GM23248 (cell line): ENCODE data around the gene AFG3L2.

Experiments
- EZH2 ChIP-seq: fragments of 200-600 bp; sonication (generic); IDR thresholded peaks from 2 replicates; pipeline ENCODE4 v1.6.1; 2018; ENCODE audit warnings: antibody characterized with exemption, mild to moderate bottlenecking; ENCODE audit not compliant: insufficient read depth, poor library complexity, severe bottlenecking
- EZH2phosphoT487 ChIP-seq: fragments of 200-600 bp; sonication (generic); IDR thresholded peaks from 2 replicates; pipeline ENCODE4 v1.6.1; 2018; ENCODE audit warnings: antibody characterized with exemption, moderate library complexity, mild to moderate bottlenecking, low read depth; ENCODE audit not compliant: insufficient read depth

DNA sequence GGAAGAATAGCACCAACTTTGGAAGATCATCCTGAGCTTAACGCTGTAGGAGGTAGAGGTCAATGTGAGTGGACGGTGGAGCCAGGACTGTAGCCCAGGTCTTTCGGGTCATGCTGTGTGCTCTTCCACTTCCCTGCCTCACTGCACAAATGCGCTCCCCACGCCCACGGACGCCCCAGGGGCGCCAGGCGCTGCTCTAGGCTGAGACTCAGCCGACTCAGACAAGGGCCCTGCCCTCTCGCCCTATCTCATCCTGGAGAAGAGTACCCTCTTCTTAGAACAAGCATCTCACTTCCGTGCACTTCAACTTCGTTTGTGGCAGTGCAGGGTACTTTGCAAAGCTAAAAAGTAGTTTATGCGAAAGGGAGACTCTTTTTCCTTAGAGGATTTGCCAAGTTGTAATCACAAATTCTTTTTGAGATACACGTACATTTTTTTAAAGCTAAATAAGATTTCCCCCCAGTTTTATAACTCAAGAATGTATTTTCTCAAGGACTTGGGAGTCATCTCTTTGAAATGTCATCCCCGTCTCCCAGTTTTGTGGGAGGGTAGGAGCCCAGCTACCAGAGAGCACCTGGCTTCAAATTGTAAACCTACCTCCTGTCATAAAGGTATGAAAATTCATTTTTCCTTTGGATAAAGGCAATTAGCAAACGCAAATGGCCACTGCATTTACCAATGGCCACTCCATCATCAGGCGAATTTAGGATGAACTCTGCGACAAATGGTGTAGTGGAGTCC, 29.5 kb upstream of the AFG3L2 start:
- TF ChIP-seq EZH2phosphoT487 (no peak), EZH2 (no peak)
